ENCODE measurements around the gene GRIN1. TPM values are rescaled to one million over a fixed set of nuclear protein-coding genes. Genes with fewer than 3 reads are reported as not detected.

The GRIN1 gene
- total RNA-seq, 1 donor from 2014 or later, result 0.77 TPM

- H3K27ac Mint-ChIP-seq, result no peak overlapping the region
- no peaks in the 10 kb centered on the region for H3K36me3 Mint-ChIP-seq (ENCODE audit: insufficient read depth)
- no peak for DNase-seq (ENCODE audit: low spot score, unreplicated experiment)
- no peak for TF ChIP-seq CTCF (IDR thresholded peaks at IDR 0.05; ENCODE audit: unreplicated experiment)
- no peaks in the 10 kb centered on the region for H3K9me3 Mint-ChIP-seq (ENCODE audit: low read depth)
- peaks cover 69% of the 10 kb centered on the region for H3K27me3 Mint-ChIP-seq
- H3K4me1 Mint-ChIP-seq (ENCODE audit: low read depth), result no peaks in the 10 kb centered on the region
- no peak overlapping the region for H3K4me3 Mint-ChIP-seq (ENCODE audit: low read depth)
Measured at GRCh38 chr9:137161558-137162486, 22.9 kb downstream of the GRIN1 start.

- Mint-ChIP-seq H3K27me3 (peaks cover 64% of the 10 kb centered on the region), H3K4me1 (ENCODE audit: low read depth) (no peaks in the 10 kb centered on the region), H3K36me3 (ENCODE audit: insufficient read depth) (no peaks in the 10 kb centered on the region), H3K4me3 (ENCODE audit: low read depth) (peak overlapping the region; percentile 33), H3K9me3 (ENCODE audit: low read depth) (no peaks in the 10 kb centered on the region), H3K27ac (no peak overlapping the region)
- TF ChIP-seq CTCF (IDR thresholded peaks at IDR 0.05; ENCODE audit: unreplicated experiment), result no peak
- DNase-seq (ENCODE audit: low spot score, unreplicated experiment), result no peak
Measured at GRCh38 chr9:137162505-137163364, 23.8 kb downstream of the GRIN1 start.

- Mint-ChIP-seq H3K27me3 (peaks cover 58% of the 10 kb centered on the region), H3K27ac (no peak overlapping the region), H3K9me3 (ENCODE audit: low read depth) (no peaks in the 10 kb centered on the region), H3K36me3 (ENCODE audit: insufficient read depth) (no peaks in the 10 kb centered on the region), H3K4me1 (ENCODE audit: low read depth) (no peaks in the 10 kb centered on the region), H3K4me3 (ENCODE audit: low read depth) (no peak overlapping the region)
- no peak for TF ChIP-seq CTCF (IDR thresholded peaks at IDR 0.05; ENCODE audit: unreplicated experiment)
- no peak for DNase-seq (ENCODE audit: low spot score, unreplicated experiment)
Measured at GRCh38 chr9:137163365-137163715, 24.4 kb downstream of the GRIN1 start.

GRCh38 chr9:137163805-137164204 is 24.9 kb downstream of the GRIN1 start:
- no peak overlapping the region for H3K4me3 Mint-ChIP-seq (ENCODE audit: low read depth)
- peaks cover 54% of the 10 kb centered on the region for H3K27me3 Mint-ChIP-seq
- DNase-seq (ENCODE audit: low spot score, unreplicated experiment), result no peak

More at GRCh38 chr9:137163805-137164204, 24.9 kb downstream of the GRIN1 start:
- Mint-ChIP-seq H3K27ac (no peak overlapping the region), H3K4me1 (ENCODE audit: low read depth) (no peaks in the 10 kb centered on the region), H3K36me3 (ENCODE audit: insufficient read depth) (no peaks in the 10 kb centered on the region), H3K9me3 (ENCODE audit: low read depth) (no peaks in the 10 kb centered on the region)
- no peak for TF ChIP-seq CTCF (IDR thresholded peaks at IDR 0.05; ENCODE audit: unreplicated experiment)

Measured in progenitor cell of endocrine pancreas (in vitro differentiated cells).